ENCODE data around the gene GASK1A.

- TF ChIP-seq CTCF (IDR thresholded peaks at IDR 0.05 in 8 of 11, conservative IDR thresholded peaks at IDR 0.05 in 3 of 11) (no peak), POLR2A (IDR thresholded peaks at IDR 0.05) (no peak), POLR2AphosphoS5 (IDR thresholded peaks at IDR 0.05) (no peak)
These were observed 94.2 kb downstream of the GASK1A start for GRCh38 chr3:43073116-43073835.
